Heart left ventricle (tissue), 13 donors: ENCODE measurements around the gene PSMD3.

Experiments used
- POLR2A ChIP-seq, 2 donors: fragments of 450-650 bp; IDR thresholded peaks; one replicate each; pipeline ENCODE4 v1.6.1; 2017; ENCODE audit warnings: antibody characterized with exemption in 2 of 2, mild to moderate bottlenecking in 2 of 2, moderate library complexity in 2 of 2
- TF ChIP-seq, protein P1 (sequence below), 12 donors: fragments of 200-600 bp; sonication (generic) in 4 of 12; IDR thresholded peaks; one replicate each; pipeline versions ENCODE4 v1.5.0 to v1.8.0; 2018 to 2022; ENCODE audit warnings: antibody characterized with exemption in 12 of 12, mild to moderate bottlenecking in 5 of 12
- donor health status: ischemic (EF 13 %, LVEDD 7.1; RV severe dilation, severe dysfunction).
- donor health status: DM: no; HTN: yes; CAD: no.
- donor health status: DM: no; HTN: no; CAD: no.
- donor health status: ischemic (EF 25% LVEDD 6.9; RV normal size, moderate dysfunction).
- donor health status: ischemic (EF 25% LVEDD 5.7; RV mildly dilated, moderate dysfunction).
- donor health status: ischemic (EF 35%, LVEDD 5.7; RV mildly dilated, moderate dysfunction).
- donor health status: nonischemic (EF 11% LVEDD 7.7; RV severe dilation, severe dysfunction).
- donor health status: DM: yes; HTN: yes; CAD: no.
- donor health status: PGD.
- donor health status: ischemic (EF 29% LVEDD 5.4; RV normal size, mild dysfunction).
- donor health status: nonischemic (EF 23%, LVEDD 6.1; RV moderate dilation, normal function).

DNA sequence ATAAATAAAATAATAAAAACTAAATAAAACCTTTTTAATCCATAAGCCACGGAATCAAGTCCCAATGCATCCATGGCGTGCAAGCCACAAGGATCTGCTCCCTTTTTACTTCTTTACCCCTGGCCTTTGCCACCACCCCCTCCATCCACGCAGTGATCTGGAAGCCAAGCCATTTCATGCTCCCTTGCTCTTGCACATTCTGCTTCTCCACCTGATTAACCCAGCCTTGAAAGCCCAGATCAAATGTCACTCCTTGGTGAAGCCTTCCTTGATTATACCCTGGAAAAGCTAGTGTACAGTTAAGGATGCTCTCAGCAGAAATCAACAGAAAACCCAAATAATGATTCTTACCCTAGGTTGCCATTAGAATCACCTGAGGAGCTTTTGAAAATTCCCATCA lies 43.2 kb upstream of the PSMD3 start:
- no peak for TF ChIP-seq POLR2A (IDR thresholded peaks at IDR 0.05)
- TF ChIP-seq, protein P1, sequence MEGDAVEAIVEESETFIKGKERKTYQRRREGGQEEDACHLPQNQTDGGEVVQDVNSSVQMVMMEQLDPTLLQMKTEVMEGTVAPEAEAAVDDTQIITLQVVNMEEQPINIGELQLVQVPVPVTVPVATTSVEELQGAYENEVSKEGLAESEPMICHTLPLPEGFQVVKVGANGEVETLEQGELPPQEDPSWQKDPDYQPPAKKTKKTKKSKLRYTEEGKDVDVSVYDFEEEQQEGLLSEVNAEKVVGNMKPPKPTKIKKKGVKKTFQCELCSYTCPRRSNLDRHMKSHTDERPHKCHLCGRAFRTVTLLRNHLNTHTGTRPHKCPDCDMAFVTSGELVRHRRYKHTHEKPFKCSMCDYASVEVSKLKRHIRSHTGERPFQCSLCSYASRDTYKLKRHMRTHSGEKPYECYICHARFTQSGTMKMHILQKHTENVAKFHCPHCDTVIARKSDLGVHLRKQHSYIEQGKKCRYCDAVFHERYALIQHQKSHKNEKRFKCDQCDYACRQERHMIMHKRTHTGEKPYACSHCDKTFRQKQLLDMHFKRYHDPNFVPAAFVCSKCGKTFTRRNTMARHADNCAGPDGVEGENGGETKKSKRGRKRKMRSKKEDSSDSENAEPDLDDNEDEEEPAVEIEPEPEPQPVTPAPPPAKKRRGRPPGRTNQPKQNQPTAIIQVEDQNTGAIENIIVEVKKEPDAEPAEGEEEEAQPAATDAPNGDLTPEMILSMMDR (IDR thresholded peaks at IDR 0.05) = no peak
